Lower leg skin (tissue), 4 donors: ENCODE measurements around the gene OLFML3. TPM values are rescaled to one million over a fixed set of nuclear protein-coding genes. Genes with fewer than 3 reads are reported as not detected.

Experiments used
- DNase-seq, 2 donors: peaks; one replicate each; pipeline ENCODE4 v3.0.0-alpha.2; 2019; ENCODE audit warnings: low spot score in 2 of 2
- H3K4me3 ChIP-seq: fragments of 200-600 bp; sonication (generic); 2 replicates; pipeline ENCODE4 v1.5.1; 2017; ENCODE audit warnings: mild to moderate bottlenecking, low read depth; ENCODE audit not compliant: poor library complexity, severe bottlenecking
- CTCF ChIP-seq, 3 donors: fragments of 450-650 bp; IDR thresholded peaks; one replicate each; pipeline ENCODE4 v1.5.1; 2016; ENCODE audit warnings: antibody characterized with exemption in 3 of 3, mild to moderate bottlenecking in 3 of 3, moderate library complexity in 2 of 3
- POLR2A ChIP-seq, 2 donors: fragments of 450-650 bp; IDR thresholded peaks; one replicate each; pipeline ENCODE4 v1.6.1; 2016 to 2017; ENCODE audit warnings: antibody characterized with exemption in 2 of 2, mild to moderate bottlenecking in 1 of 2, moderate library complexity in 1 of 2
- WGBS, 2 donors: methylation state at CpG; one replicate each; pipeline ENCODE4 v1.1.5; 2018; 5-methylcytosine and 5-hydroxymethylcytosine counted together
- intact Hi-C: fragments of 100-400 bp; cut with DNase I; formaldehyde crosslinking; loops from one replicate; pipeline ENCODE4 v1.15.0; 2023; ENCODE audit warnings: low total_unique reads
- total RNA-seq, 4 donors: library from RNA; depleted of rRNA; stranded (reverse); fragments of >200 nt; gene quantifications; one replicate each; pipeline ENCODE4 v1.1.0, GENCODE V29; 2016

Gene OLFML3
- total RNA-seq, 4 donors from 2014 or later: 3.7 to 57.9 (median 15.9) TPM

- intact Hi-C loops: no loop called here
- DNase-seq: no peak
- TF ChIP-seq CTCF (IDR thresholded peaks at IDR 0.05) (no peak), POLR2A (IDR thresholded peaks at IDR 0.05) (no peak)
- 79 to 82% methylated on average over 16 of the region's 16 CpGs for WGBS, 2 donors
- no peak overlapping the region for H3K4me3 ChIP-seq
Observed at GRCh38 chr1:113940365-113941244, 38.7 kb upstream of the OLFML3 start.

- 87 to 90% methylated on average over 7 of the region's 7 CpGs for WGBS, 2 donors
Observed at GRCh38 chr1:113941245-113941559, 38.1 kb upstream of the OLFML3 start.

GRCh38 chr1:113942527-113942926 lies 36.7 kb upstream of the OLFML3 start:
- intact Hi-C loops: no loop called here
- no peak for DNase-seq
- no peak overlapping the region for H3K4me3 ChIP-seq
- TF ChIP-seq POLR2A (IDR thresholded peaks at IDR 0.05) (no peak), CTCF (IDR thresholded peaks at IDR 0.05) (no peak)

More at GRCh38 chr1:113941245-113941559, 38.1 kb upstream of the OLFML3 start:
- DNase-seq: no peak
- intact Hi-C loops: no loop called here
- TF ChIP-seq CTCF (IDR thresholded peaks at IDR 0.05): no peak
- no peak overlapping the region for H3K4me3 ChIP-seq

GRCh38 chr1:113943028-113943811 lies 36.1 kb upstream of the OLFML3 start:
- no peak for DNase-seq
- no peak for TF ChIP-seq POLR2A (IDR thresholded peaks at IDR 0.05)
- TF ChIP-seq CTCF (IDR thresholded peaks at IDR 0.05): no peak
- intact Hi-C loops: no loop called here
- no peak overlapping the region for H3K4me3 ChIP-seq

GRCh38 chr1:113945329-113945728 lies 33.9 kb upstream of the OLFML3 start:
- DNase-seq: no peak
- WGBS, 2 donors: 96 to 100% methylated on average over 1 of the region's 1 CpG

More at GRCh38 chr1:113945329-113945728, 33.9 kb upstream of the OLFML3 start:
- TF ChIP-seq CTCF (IDR thresholded peaks at IDR 0.05) (no peak), POLR2A (IDR thresholded peaks at IDR 0.05) (no peak)
- no peak overlapping the region for H3K4me3 ChIP-seq
- intact Hi-C loops: no loop called here
